Gastroesophageal sphincter (tissue), 4 donors: ENCODE results near the gene EXD3. TPM values are rescaled to one million over a fixed set of nuclear protein-coding genes. Genes with fewer than 3 reads are reported as not detected.
"Not testable (repeated sequence)": the region's sequence is repeated elsewhere in the genome, so short reads cannot be mapped to it uniquely, and the experiment has no call there.

Source experiments
- ATAC-seq: fragments of 150-250 bp; one replicate; pipeline ENCODE4 v1.9.1; 2016; ENCODE audit warnings: mild to moderate bottlenecking, moderate library complexity
- H3K27ac ChIP-seq, 4 donors: fragments of 200-600 bp; sonication (generic) in 3 of 4; 1 replicate in 3 of 4; 2 replicates in 1 of 4; pipeline ENCODE4 v1.5.1; 2016 to 2019
- H3K27me3 ChIP-seq: fragments of 200-600 bp; sonication (generic); one replicate; pipeline ENCODE4 v1.5.1; 2019
- H3K36me3 ChIP-seq, 2 donors: fragments of 200-600 bp; sonication (generic); one replicate each; pipeline ENCODE4 v1.5.1; 2019; ENCODE audit warnings: control low read depth in 1 of 2
- H3K4me1 ChIP-seq, 3 donors: fragments of 200-600 bp; sonication (generic); 1 replicate in 2 of 3; 2 replicates in 1 of 3; pipeline ENCODE4 v1.5.1; 2016 to 2019; ENCODE audit warnings: control low read depth in 2 of 3
- H3K4me3 ChIP-seq, 2 donors: fragments of 200-600 bp; sonication (generic); one replicate each; pipeline ENCODE4 v1.5.1; 2019; ENCODE audit warnings: mild to moderate bottlenecking in 1 of 2, moderate library complexity in 1 of 2
- H3K9me3 ChIP-seq, 3 donors: fragments of 200-600 bp; sonication (generic); one replicate each; pipeline ENCODE4 v1.5.1; 2017 to 2019; ENCODE audit warnings: control low read depth in 2 of 3
- EP300 ChIP-seq: sonication (generic); formaldehyde crosslinking; IDR thresholded peaks from one replicate; pipeline ENCODE4 v1.6.1; 2017; ENCODE audit warnings: antibody characterized with exemption, mild to moderate bottlenecking
- POLR2A ChIP-seq, 2 donors: fragments of 450-650 bp; IDR thresholded peaks; one replicate each; pipeline ENCODE4 v1.6.1; 2017; ENCODE audit warnings: antibody characterized with exemption in 2 of 2, mild to moderate bottlenecking in 2 of 2, moderate library complexity in 1 of 2
- POLR2AphosphoS5 ChIP-seq: sonication (generic); formaldehyde crosslinking; IDR thresholded peaks from one replicate; pipeline ENCODE4 v1.6.1; 2017; ENCODE audit warnings: antibody characterized with exemption
- WGBS, 2 donors: methylation state at CpG; one replicate each; pipeline ENCODE4 v1.1.5; 2018; ENCODE audit warnings: low coverage in 1 of 2; 5-methylcytosine and 5-hydroxymethylcytosine counted together
- total RNA-seq, 4 donors: library from RNA; depleted of rRNA; stranded (reverse); fragments of >200 nt; gene quantifications; one replicate each; pipeline ENCODE4 v1.1.0, GENCODE V29; 2016
- TF ChIP-seq, protein P1 (sequence below), 4 experiments: fragments of 200-600 bp in 2 of 4; fragments of 450-650 bp in 2 of 4; sonication (generic) in 1 of 4; IDR thresholded peaks; one replicate each; pipeline ENCODE4 v1.5.1; 2017 to 2019; ENCODE audit warnings: antibody characterized with exemption in 4 of 4, mild to moderate bottlenecking in 2 of 4, moderate library complexity in 2 of 4

The EXD3 gene
- total RNA-seq, 4 donors from 2014 or later = 3.7 to 29.7 (median 10.9) TPM

DNA sequence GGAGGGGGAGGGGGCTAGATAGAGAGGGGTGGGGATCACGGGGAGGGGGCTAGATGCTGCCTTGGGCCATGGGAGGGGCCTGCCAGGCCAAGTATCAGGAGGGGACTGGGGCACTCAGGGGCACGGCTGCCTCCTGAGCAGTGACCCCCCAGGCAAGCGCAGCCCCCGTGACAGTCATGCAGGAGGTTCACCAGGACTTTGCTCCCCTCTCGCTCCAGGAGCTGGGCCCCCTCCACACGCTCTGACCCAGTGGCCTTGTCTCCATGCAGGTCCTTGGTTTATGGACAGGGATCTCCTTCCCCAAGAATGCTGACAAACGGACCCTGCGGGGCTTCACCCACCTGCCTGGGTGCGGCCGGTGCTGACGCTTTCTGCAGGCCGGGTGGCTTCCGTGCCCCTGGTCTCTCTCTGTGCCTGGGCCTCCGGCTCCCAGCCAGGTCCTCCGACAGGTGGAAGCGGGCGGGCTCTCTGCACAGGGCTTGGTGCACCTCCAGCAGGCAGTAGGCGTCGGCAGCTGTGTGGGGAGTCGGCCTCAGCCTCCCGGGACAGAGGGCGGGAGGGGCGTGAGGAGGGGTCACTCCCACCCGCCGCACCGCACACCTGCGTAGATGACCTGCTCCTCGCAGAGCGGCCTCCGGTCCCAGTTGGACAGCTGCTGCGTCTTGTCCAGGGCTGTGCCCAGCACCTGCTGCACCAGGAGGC, 74.0 kb downstream of the EXD3 start:
- no peak for ATAC-seq
- WGBS, 2 donors = 93 to 100% methylated on average over 3 of the region's 31 CpGs
- Histone ChIP-seq H3K4me1 (no peaks in the 10 kb centered on the region), H3K27ac (no peak overlapping the region), H3K36me3 (peaks cover 0 to 54% of the 10 kb centered on the region in 2 donors), H3K9me3 (peaks cover 0 to 10% (median 0%) of the 10 kb centered on the region in 3 donors), H3K27me3 (no peaks in the 10 kb centered on the region), H3K4me3 (no peak overlapping the region)
- TF ChIP-seq POLR2AphosphoS5 (no peak), POLR2A (IDR thresholded peaks at IDR 0.05) (no peak), EP300 (no peak)
- TF ChIP-seq, protein P1, sequence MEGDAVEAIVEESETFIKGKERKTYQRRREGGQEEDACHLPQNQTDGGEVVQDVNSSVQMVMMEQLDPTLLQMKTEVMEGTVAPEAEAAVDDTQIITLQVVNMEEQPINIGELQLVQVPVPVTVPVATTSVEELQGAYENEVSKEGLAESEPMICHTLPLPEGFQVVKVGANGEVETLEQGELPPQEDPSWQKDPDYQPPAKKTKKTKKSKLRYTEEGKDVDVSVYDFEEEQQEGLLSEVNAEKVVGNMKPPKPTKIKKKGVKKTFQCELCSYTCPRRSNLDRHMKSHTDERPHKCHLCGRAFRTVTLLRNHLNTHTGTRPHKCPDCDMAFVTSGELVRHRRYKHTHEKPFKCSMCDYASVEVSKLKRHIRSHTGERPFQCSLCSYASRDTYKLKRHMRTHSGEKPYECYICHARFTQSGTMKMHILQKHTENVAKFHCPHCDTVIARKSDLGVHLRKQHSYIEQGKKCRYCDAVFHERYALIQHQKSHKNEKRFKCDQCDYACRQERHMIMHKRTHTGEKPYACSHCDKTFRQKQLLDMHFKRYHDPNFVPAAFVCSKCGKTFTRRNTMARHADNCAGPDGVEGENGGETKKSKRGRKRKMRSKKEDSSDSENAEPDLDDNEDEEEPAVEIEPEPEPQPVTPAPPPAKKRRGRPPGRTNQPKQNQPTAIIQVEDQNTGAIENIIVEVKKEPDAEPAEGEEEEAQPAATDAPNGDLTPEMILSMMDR (IDR thresholded peaks at IDR 0.05) = no peak

DNA sequence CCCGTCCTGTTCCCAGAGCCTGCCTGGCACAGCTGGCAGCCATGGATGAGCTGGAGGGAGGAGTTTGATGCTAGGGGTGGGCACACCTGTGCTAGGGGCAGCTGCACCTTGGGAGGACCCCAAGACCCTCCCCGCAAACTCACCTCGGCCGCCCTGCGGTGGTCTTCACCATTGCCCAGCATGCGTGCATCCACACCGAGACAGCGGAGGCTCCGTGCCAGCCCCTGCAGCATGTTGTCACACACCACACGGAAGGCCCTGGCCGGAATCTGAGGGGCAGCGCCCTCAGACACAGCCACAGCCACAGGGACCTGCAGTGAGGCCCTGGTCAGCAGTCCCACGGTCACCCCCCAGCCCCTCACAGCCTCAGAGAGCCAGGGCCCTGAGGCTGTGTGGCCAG, 75.0 kb downstream of the EXD3 start:
- no peak overlapping the region for H3K4me3 ChIP-seq
- no peak for ATAC-seq
- H3K27ac ChIP-seq = no peak overlapping the region
- H3K36me3 ChIP-seq = peaks cover 0 to 56% of the 10 kb centered on the region in 2 donors
- TF ChIP-seq POLR2AphosphoS5 = no peak
- TF ChIP-seq, protein P1 (IDR thresholded peaks at IDR 0.05) = no peak
- no peak for TF ChIP-seq POLR2A (IDR thresholded peaks at IDR 0.05)
- no peak for TF ChIP-seq EP300
- peaks cover 0 to 14% (median 0%) of the 10 kb centered on the region in 3 donors for H3K9me3 ChIP-seq
- no peaks in the 10 kb centered on the region for H3K27me3 ChIP-seq
- no CpG with 5 or more reads among the region's 13 CpGs for WGBS, 2 donors
- H3K4me1 ChIP-seq = no peaks in the 10 kb centered on the region

DNA sequence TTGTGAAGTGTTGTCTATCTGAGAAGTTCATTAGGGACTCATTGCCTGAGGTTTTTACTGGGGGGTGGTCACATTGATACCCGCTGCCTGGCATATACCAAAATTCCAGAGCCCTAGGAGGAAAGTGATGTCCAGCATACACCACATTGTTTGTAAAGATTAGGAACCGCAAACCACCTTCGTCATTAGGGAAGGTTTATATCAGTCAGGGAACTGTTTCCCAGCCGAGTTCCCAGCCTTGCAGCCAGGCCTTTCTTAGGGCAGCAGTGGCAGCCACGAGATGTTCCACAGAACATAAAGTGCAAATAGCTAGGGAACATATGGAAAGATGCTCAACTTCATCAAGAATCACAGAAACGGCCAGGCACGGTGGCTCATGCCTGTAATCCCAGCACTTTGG, 80.5 kb downstream of the EXD3 start:
- no peak overlapping the region for H3K27ac ChIP-seq
- peaks cover 0 to 35% of the 10 kb centered on the region in 2 donors for H3K36me3 ChIP-seq
- no peaks in the 10 kb centered on the region for H3K27me3 ChIP-seq
- 0 to 80% methylated on average over 1 to 6 of the region's 7 CpGs for WGBS, 2 donors
- no peaks in the 10 kb centered on the region for H3K4me1 ChIP-seq
- ATAC-seq = no peak
- peaks cover 0 to 25% (median 0%) of the 10 kb centered on the region in 3 donors for H3K9me3 ChIP-seq
- no peak overlapping the region for H3K4me3 ChIP-seq
- TF ChIP-seq POLR2AphosphoS5 (no peak), EP300 (no peak), POLR2A (IDR thresholded peaks at IDR 0.05) (no peak)
- TF ChIP-seq, protein P1 (IDR thresholded peaks at IDR 0.05) = no peak

DNA sequence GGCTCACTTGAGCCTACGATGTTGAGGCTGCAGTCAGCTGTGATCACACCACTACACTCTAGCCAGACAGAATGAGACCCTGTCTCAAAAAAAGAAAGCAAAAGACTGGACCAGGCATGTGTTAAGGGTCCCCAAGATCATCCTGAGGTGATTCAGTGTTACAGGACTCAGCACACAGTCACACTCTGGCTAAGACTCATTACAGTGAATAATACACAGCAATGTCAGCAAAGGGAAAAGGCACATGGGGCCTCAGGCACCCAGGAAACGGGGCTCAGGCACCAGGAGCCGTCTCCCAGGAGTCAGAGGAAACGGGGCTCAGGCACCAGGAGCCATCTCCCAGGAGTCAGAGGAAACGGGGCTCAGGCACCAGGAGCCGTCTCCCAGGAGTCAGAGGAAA, 81.7 kb downstream of the EXD3 start:
- no peak overlapping the region for H3K27ac ChIP-seq
- no peak for TF ChIP-seq EP300
- no peak for TF ChIP-seq POLR2AphosphoS5
- TF ChIP-seq POLR2A (IDR thresholded peaks at IDR 0.05) = no peak
- TF ChIP-seq, protein P1 (IDR thresholded peaks at IDR 0.05) = no peak
- H3K9me3 ChIP-seq = peaks cover 0 to 27% (median 0%) of the 10 kb centered on the region in 3 donors
- H3K4me3 ChIP-seq = no peak overlapping the region
- ATAC-seq = no peak
- peaks cover 0 to 29% of the 10 kb centered on the region in 2 donors for H3K36me3 ChIP-seq
- no peaks in the 10 kb centered on the region for H3K27me3 ChIP-seq
- WGBS, 2 donors = 89% methylated on average over 4 of the region's 6 CpGs; no CpG with 5 or more reads in 1 of the 2 donors
- H3K4me1 ChIP-seq = no peaks in the 10 kb centered on the region

DNA sequence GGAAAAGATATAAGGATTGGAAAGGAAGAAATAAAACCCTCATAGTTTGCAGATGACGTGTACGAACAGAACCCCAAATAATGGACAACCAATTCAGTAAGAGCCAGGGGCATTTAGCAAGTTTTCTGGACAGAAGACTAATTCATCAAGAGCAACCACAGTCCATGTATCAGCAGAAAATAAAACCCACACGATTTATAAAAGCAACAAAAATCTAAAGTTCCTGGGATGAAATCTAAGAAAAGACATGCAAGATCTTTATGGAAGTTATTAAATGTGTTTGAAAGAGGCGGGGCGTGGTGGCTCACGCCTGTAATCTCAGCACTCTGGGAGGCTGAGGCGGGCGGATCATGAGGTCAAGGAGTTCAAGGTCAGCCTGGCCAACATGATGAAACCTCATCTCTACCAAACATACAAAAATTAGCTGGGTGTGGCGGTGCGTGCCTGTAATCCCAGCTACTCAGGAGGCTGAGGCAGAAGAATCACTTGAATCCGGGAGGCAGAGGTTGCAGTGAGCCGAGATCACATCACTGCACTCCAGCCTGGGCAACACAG, 83.0 kb downstream of the EXD3 start:
- H3K36me3 ChIP-seq = peaks cover 0 to 37% of the 10 kb centered on the region in 2 donors
- H3K27ac ChIP-seq, ATAC-seq, H3K4me1 ChIP-seq, H3K4me3 ChIP-seq, H3K27me3 ChIP-seq: not testable (repeated sequence)
- peaks cover 0 to 29% (median 0%) of the 10 kb centered on the region in 3 donors for H3K9me3 ChIP-seq
- 81 to 88% methylated on average over 5 to 12 of the region's 12 CpGs for WGBS, 2 donors
